Measurements from ENCODE around the gene RRAGA.

RRAGA gene

GRCh38 chr9:19074229-19074628, 25.0 kb downstream of the RRAGA start:
- DNase-seq (ENCODE audit: low read depth in 1 of 2, low spot score in 1 of 2), result no peak
- Histone ChIP-seq H3K4me3 (replicated peaks; ENCODE audit: insufficient read depth, low read length) (no peak overlapping the region), H3K27me3 (ENCODE audit: insufficient read depth, poor library complexity, severe bottlenecking) (no peaks in the 10 kb centered on the region), H3K27ac (replicated peaks) (no peak overlapping the region)
- TF ChIP-seq SPI1 (IDR thresholded peaks at IDR 0.05; ENCODE audit: borderline replicate concordance, low read depth), result no peak
- TF ChIP-seq REST (IDR thresholded peaks at IDR 0.05; ENCODE audit: insufficient replicate concordance, low read depth), result no peak
- no peak for TF ChIP-seq GABPA (IDR thresholded peaks at IDR 0.05; ENCODE audit: low read depth)
- TF ChIP-seq POLR2AphosphoS5 (IDR thresholded peaks at IDR 0.05; ENCODE audit: low read depth), result no peak
- no peak for TF ChIP-seq CTCF (IDR thresholded peaks at IDR 0.05; ENCODE audit: insufficient read depth, low read length)

- DNase-seq (ENCODE audit: low read depth in 1 of 2, low spot score in 1 of 2), result no peak
- TF ChIP-seq REST (IDR thresholded peaks at IDR 0.05; ENCODE audit: insufficient replicate concordance, low read depth) (no peak), POLR2AphosphoS5 (IDR thresholded peaks at IDR 0.05; ENCODE audit: low read depth) (no peak), GABPA (IDR thresholded peaks at IDR 0.05; ENCODE audit: low read depth) (no peak), CTCF (IDR thresholded peaks at IDR 0.05; ENCODE audit: insufficient read depth, low read length) (no peak), SPI1 (IDR thresholded peaks at IDR 0.05; ENCODE audit: borderline replicate concordance, low read depth) (no peak)
- Histone ChIP-seq H3K4me3 (replicated peaks; ENCODE audit: insufficient read depth, low read length) (no peak overlapping the region), H3K27ac (replicated peaks) (no peak overlapping the region), H3K27me3 (ENCODE audit: insufficient read depth, poor library complexity, severe bottlenecking) (no peaks in the 10 kb centered on the region)
Observed at GRCh38 chr9:19074836-19075235, 25.6 kb downstream of the RRAGA start.

GRCh38 chr9:19085295-19085694, 36.1 kb downstream of the RRAGA start:
- Histone ChIP-seq H3K27me3 (ENCODE audit: insufficient read depth, poor library complexity, severe bottlenecking) (no peaks in the 10 kb centered on the region), H3K27ac (replicated peaks) (no peak overlapping the region), H3K4me3 (replicated peaks; ENCODE audit: insufficient read depth, low read length) (no peak overlapping the region)
- no peak for TF ChIP-seq GABPA (IDR thresholded peaks at IDR 0.05; ENCODE audit: low read depth)
- no peak for TF ChIP-seq CTCF (IDR thresholded peaks at IDR 0.05; ENCODE audit: insufficient read depth, low read length)
- no peak for TF ChIP-seq POLR2AphosphoS5 (IDR thresholded peaks at IDR 0.05; ENCODE audit: low read depth)
- no peak for TF ChIP-seq SPI1 (IDR thresholded peaks at IDR 0.05; ENCODE audit: borderline replicate concordance, low read depth)
- no peak for TF ChIP-seq REST (IDR thresholded peaks at IDR 0.05; ENCODE audit: insufficient replicate concordance, low read depth)
- DNase-seq (ENCODE audit: low read depth in 1 of 2, low spot score in 1 of 2), result no peak
